GM12801 (cell line): ENCODE measurements around the gene NPTX2.

Source experiments
- CTCF ChIP-seq: IDR thresholded peaks from one replicate; pipeline ENCODE4 v1.5.1; 2011; ENCODE audit warnings: control low read depth; ENCODE audit not compliant: insufficient read length; ENCODE audit errors: extremely low read depth

Gene NPTX2

GRCh38 chr7:98617051-98617959 lies at the start of gene NPTX2:
Gene NPTX2 (plus strand): TSS chr7:98617285. CDS start chr7:98617462, 177 bp downstream.
- no peak for TF ChIP-seq CTCF

GRCh38 chr7:98567991-98568390 lies 49.1 kb upstream of the NPTX2 start:
- no peak for TF ChIP-seq CTCF

- no peak for TF ChIP-seq CTCF
These were observed 48.2 kb upstream of the NPTX2 start for GRCh38 chr7:98568891-98569290.

GRCh38 chr7:98569691-98570337 lies 47.3 kb upstream of the NPTX2 start:
- TF ChIP-seq CTCF, result no peak

GRCh38 chr7:98571006-98571405 lies 46.1 kb upstream of the NPTX2 start:
- no peak for TF ChIP-seq CTCF

- TF ChIP-seq CTCF, result no peak
These were observed 45.1 kb upstream of the NPTX2 start for GRCh38 chr7:98571986-98572385.

- TF ChIP-seq CTCF, result no peak
These were observed 43.3 kb upstream of the NPTX2 start for GRCh38 chr7:98573816-98574215.
